Activated T-cell treated with anti-CD3 and anti-CD28 coated beads, Interleukin-2, amount 50 U/mL, for 1 hour (primary cell): ENCODE measurements around the gene AGBL4.
A peak's percentile ranks its signal among the peaks of the same experiment; 100 is the strongest.
"Not testable (repeated sequence)": the region's sequence is repeated elsewhere in the genome, so short reads cannot be mapped to it uniquely, and the experiment has no call there.

Experiments used
- DNase-seq: peaks from one replicate; pipeline ENCODE4 v3.0.0-alpha.2; 2020

The AGBL4 gene

GRCh38 chr1:48563021-48563420 lies 1460.7 kb downstream of the AGBL4 start:
- DNase-seq, result no peak

- DNase-seq, result no peak
Measured at GRCh38 chr1:48561444-48561843, 1462.3 kb downstream of the AGBL4 start.

DNA sequence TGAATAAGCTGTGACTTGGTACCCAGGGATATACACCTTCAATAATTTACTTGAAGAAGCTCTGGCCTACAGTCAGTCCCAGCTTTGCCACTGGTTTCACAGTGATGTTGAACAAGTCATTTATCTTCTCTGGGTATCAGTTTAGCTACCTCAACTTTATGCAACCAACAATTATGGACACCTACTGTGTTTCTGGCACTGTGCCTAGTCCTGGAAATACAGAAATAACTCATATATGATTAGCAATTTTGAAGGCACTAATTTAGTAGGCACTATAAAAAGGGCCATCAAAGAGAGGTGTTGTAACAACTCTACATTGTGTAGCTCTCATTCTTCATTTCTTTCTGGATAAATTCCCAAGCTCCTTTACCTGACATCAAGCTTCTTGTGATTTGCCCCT lies 1463.2 kb downstream of the AGBL4 start:
- no peak for DNase-seq

DNA sequence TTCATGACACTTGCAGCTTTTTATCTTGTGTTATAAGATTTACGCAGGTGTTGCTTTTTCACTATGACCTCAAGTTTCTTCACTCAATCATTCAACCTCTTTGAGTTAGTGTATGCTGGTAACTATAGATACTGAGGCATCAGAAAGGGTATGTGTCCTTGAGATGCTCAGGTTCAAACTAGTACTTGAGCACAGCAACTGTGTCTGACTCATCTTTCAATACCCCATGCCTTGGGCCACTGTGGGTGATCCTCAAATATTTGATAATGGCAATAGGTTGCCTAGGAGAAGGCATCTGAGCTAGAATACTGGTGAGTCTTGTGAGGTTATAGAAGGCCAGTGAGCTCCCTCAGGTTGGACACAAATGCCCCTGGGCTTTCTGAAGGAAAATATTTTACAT lies 1463.6 kb downstream of the AGBL4 start:
- no peak for DNase-seq

DNA sequence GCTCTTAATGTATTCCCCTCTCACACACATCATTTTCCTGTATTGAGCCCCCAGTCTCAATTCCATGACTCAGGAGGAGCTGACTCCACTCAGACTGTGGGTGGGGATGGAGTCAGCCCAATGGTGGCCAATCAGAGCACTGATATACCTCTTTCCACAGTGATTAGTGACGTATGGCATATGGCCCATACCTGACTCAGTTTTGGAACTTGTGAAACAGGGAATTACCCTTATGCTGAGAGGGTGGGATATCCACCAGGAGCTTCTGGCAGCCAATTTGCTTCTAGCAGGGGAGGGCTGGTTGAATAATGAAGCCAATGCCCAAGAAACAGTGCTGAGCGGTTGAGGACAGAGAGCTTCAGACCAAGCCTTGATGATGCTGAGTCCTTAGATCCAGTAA lies 1465.4 kb downstream of the AGBL4 start:
- no peak for DNase-seq

DNA sequence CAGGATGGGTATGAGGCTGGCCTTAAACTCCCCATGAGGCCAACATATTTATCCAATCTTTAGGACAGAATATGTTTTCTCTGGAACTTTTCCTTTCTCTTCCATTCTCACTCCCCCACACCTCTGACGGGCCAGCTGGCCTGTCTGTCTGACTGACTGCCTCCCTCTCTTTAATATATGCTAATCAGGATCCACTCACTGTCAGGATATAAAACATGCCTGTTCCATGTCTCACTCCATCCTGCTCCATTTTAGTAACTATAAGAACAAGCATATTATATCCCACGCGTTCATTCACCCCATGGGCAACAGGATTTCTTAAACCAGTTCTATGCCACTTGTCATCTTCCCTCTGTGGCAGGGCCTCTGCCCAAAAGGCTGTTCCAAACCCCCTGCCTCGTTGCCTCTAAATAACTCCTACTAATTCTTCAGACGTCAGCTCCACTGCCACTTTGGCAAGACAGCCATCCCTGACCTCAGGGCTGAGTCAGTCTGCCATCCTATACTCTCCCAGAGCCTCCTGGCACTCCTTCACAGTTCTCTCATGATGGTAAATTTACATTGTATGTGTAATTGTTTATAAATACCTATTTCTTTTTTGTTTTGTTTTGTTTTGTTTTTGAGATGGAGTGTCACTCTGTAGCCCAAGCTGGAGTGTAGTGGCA lies 1467.4 kb downstream of the AGBL4 start:
- no peak for DNase-seq

- DNase-seq, result no peak
Measured at GRCh38 chr1:48555271-48555670, 1468.5 kb downstream of the AGBL4 start.

DNA sequence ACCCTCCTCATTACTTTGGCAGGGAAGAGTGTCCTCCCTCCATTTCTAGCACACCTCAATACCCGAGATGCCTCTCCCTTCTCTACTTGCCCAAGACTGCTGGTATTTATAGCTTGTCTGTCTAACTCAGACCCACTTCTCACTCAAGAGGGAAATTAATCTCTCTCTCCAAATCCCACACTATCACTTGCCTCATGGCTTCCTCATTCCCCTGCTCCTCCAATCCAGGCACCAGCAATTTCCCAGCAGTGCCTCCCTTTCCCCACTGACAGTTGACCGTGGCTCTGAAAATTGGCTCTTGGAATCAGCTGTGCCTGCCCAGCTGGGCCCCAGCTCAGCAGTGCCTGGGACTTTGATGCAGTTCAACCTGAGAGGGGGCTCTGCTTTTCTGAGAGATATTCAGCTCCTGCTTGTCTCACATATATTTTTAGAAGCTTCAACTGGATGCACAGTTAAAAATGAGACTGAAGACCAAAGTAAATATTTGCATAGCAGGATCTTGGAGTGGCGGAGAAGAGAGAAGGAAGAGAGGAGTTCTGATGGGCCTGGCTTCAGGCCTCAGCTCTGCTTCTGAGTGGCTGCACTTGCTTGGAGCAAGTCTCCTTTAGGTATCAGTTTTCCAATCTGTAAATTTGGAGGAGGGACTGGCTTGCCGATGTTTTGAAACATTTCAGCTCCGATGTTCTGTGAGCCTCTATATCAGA lies 1470.7 kb downstream of the AGBL4 start:
- no peak for DNase-seq

GRCh38 chr1:48552420-48552819 lies 1471.3 kb downstream of the AGBL4 start:
- DNase-seq, result no peak

- DNase-seq, result no peak
Measured at GRCh38 chr1:48548985-48549384, 1474.8 kb downstream of the AGBL4 start.

- no peak for DNase-seq
Measured at GRCh38 chr1:48547561-48548220, 1476.1 kb downstream of the AGBL4 start.

GRCh38 chr1:48543854-48544253 lies 1479.9 kb downstream of the AGBL4 start:
- no peak for DNase-seq

DNA sequence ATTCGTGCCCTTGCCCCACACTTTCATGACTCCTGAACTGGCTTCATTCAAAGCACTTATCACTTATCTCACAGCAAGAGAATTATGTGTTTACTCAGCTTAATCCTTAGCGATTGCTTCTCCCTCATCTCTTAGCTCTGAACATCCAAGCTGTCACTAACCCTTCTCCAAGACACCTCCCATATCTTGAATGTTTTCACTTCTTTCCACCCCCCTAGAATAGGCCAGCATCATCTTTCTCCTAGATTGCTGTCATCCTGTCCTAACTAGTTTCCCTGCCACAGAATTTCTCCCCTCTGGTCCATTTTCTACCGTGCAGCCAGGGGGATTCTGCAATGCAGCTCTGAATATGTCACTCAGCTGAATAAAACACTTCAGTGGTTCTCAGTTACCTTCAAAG lies 1483.2 kb downstream of the AGBL4 start:
- no peak for DNase-seq

GRCh38 chr1:48536477-48536876 lies 1487.3 kb downstream of the AGBL4 start:
- no peak for DNase-seq

DNA sequence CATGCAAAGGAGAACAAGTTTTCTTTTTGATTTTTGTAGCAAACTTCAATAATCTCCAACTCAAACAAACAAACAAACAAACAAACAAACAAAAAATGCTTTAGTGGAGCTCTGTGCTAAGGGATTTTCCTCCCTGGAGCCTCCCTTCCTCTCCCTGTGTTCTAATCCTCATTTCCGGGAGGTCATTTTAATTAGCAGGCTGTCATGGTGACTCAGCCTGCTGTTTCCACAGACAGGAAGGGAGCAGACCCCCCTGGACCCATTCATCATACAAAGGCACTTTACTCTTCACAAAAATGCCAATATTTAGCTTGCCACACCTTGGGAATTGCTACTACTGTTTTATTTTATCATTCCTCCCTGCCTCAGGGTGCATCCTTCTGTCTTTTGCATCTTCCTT lies 1490.8 kb downstream of the AGBL4 start:
- DNase-seq, result no peak

GRCh38 chr1:48530727-48531351 lies 1492.9 kb downstream of the AGBL4 start:
- DNase-seq, result peak; percentile 16

GRCh38 chr1:48527051-48527450 lies 1496.7 kb downstream of the AGBL4 start:
- no peak for DNase-seq

DNA sequence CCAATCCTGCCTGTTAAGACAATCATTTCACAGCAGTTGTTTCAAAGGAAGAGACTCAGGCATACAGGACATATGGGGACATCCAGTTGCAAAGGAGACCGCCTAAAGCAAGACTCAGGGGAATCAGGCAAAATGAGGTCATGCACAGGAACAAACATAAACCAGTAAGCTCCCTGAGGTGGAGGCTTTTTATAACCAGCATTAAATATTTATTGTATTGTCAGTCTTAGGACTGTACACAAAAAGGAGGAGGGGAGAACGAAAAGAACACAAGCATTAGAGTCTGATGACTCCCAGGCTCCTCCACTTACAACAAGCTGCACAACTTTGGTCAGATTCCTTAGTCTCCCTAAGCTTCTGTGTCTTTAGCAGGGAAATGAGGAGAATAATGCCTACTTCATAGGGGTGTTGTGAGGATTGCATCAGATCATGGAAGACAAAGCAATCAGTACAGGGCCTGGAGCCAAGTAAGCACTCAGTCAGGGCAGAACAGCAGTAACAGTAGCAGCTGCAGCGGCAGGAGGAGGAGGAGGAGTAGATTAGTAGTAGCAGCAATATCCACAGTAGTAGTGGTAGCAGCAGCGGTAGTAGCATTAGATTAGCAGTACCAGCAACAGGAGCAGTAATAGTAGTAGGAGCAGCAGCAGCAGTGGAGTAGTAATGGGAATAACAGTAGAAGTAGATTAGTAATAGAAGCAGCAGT lies 1497.6 kb downstream of the AGBL4 start:
- DNase-seq, result no peak

DNA sequence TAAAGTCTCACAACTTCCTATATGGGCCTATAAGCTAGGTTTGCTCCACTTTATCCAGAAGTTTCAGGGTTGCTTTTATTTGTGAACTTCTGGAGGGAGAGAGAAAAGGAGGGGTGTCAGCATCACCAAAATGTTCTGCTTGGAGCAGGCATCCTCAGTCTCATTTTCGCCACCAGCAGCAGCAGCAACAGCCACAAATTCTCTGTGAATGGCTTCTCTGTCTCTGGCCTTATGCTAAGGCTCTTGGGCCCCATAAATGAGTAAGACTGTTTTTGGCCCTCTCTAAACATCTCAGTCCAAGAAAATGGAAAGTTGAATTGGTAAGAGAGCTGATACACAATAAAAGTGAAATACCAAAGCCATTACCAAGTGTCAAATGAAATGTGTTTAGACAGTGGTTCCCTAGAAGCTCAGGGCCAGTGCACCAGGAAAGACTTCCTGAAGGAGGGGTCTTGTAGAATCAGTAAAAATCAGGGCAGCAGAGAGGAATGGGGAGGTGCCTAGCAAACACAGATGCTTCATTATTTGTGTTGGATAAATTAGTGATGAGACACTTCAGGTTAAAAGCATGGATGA lies 1498.8 kb downstream of the AGBL4 start:
- no peak for DNase-seq

- DNase-seq, result no peak
Measured at GRCh38 chr1:48523558-48523957, 1500.2 kb downstream of the AGBL4 start.

DNA sequence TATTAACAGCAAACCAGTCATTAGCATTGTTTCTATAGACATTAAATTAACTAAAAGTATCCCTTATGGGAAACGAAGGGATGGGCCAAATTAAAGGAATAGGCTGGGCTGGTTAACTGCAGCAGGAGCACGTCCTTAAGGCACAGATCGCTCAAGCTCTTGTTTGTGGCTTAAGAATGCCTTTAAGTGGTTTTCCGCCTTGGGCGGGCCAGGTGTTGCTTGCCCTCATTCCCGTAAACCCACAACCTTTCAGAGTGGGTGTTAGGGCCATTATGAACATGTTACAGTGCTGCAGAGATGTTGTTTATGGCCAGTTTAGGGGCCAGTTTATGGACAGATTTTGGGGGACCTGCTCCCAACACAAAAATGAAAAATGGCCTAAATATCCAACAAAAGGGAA lies 1503.9 kb downstream of the AGBL4 start:
- not testable (repeated sequence) for DNase-seq

DNA sequence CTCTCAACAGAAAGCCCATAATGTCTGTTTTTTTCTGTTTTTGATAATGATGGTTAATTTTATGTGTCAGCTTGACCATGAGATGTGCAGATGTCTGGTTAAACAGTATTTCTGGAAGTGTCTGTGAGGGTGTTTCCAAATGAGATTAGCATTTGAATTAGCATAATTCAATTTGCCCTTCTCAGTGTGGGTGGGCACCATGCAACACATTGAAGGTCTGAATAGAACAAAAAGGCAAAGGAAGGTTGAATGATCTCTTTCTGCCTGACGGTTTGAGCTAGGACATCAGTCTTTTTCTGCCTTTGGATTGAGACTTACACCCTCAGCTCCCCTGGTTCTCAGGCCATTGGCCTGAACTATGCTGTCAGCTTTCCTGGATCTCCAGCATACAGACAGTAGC lies 1516.9 kb downstream of the AGBL4 start:
- DNase-seq, result no peak
